GM12891 (cell line): Measurements from ENCODE around the gene ALDH3A2.

Experiments
- PAX5 ChIP-seq: IDR thresholded peaks from 2 replicates; pipeline ENCODE4 v1.6.1; 2011; ENCODE audit warnings: low read length, moderate library complexity, mild to moderate bottlenecking; ENCODE audit not compliant: insufficient read depth, severe bottlenecking
- POLR2A ChIP-seq: IDR thresholded peaks from 2 replicates; pipeline ENCODE4 v1.6.1; 2011; ENCODE audit warnings: low read depth, low read length, control low read depth
- TAF1 ChIP-seq: IDR thresholded peaks from 2 replicates; pipeline ENCODE4 v1.6.1; 2011; ENCODE audit warnings: low read depth, low read length, control low read depth

GRCh38 chr17:19716108-19717030, 67.8 kb downstream of the ALDH3A2 start, which contains the start of gene SLC47A2:
- TF ChIP-seq POLR2A: no peak
- TF ChIP-seq TAF1: no peak
- no peak for TF ChIP-seq PAX5
